SK-N-MC (cell line): Measurements from ENCODE around the gene LDLRAD3.

Experiments
- EZH2 ChIP-seq: fragments of 200-600 bp; sonication (generic); IDR thresholded peaks from one replicate; pipeline ENCODE4 v1.6.1; 2017; ENCODE audit warnings: antibody characterized with exemption
- FOXP2 ChIP-seq: optimal IDR thresholded peaks from 2 replicates; pipeline ENCODE3; 2011; ENCODE audit warnings: mild to moderate bottlenecking, moderate library complexity; ENCODE audit not compliant: insufficient read depth; ENCODE audit errors: extremely low read length, control extremely low read depth
- POLR2AphosphoS5 ChIP-seq: IDR thresholded peaks from 2 replicates; pipeline ENCODE4 v1.6.1; 2012; ENCODE audit warnings: mild to moderate bottlenecking, low read depth, low read length, borderline replicate concordance

DNA sequence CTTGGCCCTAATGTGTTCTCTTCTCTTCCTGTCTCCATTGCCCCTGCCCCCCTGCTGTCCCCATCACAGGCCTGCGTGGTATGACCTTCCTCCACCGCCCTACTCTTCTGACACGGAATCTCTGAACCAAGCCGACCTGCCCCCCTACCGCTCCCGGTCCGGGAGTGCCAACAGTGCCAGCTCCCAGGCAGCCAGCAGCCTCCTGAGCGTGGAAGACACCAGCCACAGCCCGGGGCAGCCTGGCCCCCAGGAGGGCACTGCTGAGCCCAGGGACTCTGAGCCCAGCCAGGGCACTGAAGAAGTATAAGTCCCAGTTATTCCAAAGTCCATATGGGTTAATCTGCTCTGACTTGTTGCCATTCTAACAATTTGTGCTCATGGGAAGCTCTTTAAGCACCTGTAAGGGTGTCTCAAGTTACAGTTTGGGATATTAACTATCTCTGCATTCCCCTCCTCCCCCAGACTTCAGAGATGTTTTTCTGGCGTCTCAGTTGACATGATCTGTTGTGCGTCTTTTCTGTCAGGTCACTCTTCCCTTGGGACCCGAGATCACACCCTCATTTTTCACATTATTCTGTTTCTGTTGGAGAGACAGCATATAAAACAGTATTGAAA, 285.3 kb downstream of the LDLRAD3 start:
- TF ChIP-seq EZH2 (no peak), POLR2AphosphoS5 (no peak), FOXP2 (no peak)
